ENCODE data around the gene ZNF440. TPM values are rescaled to one million over a fixed set of nuclear protein-coding genes. Genes with fewer than 3 reads are reported as not detected.
"Not testable (repeated sequence)": the region's sequence is repeated elsewhere in the genome, so short reads cannot be mapped to it uniquely, and the experiment has no call there.

Gene ZNF440
- polyA plus RNA-seq, 1 of the 3 experiments (the other 2 are of a cell fraction) = 2.0 TPM

- POLR2A ChIA-PET = no interaction called here
- H3K27ac ChIP-seq (ENCODE audit: low read depth in 2 of 2, low read length in 1 of 2) = no peak overlapping the region
- no peaks in the 10 kb centered on the region for H3K9me2 ChIP-seq
- CTCF ChIA-PET = interaction anchor here (0.6 kb wide), 1 partner anchor 59 kb away, joined by 3 read pairs; no protein-coding TSS in a partner anchor
- H3K36me3 ChIP-seq (replicated peaks in 1 of 2; ENCODE audit: control insufficient read depth in 1 of 2, insufficient read depth in 2 of 2, low read length in 1 of 2) = no peaks in the 10 kb centered on the region
- no peak overlapping the region for H2AFZ ChIP-seq (ENCODE audit: low read depth)
- 72% methylated on average over 12 of the region's 12 CpGs for WGBS (ENCODE audit: low lambda C conversion rate)
- H3K4me1 ChIP-seq (ENCODE audit: control insufficient read depth in 1 of 2, insufficient read depth in 2 of 2, low read depth in 1 of 2, low read length in 1 of 2) = no peaks in the 10 kb centered on the region
- no peak overlapping the region for H3K9ac ChIP-seq
- H3K4me2 ChIP-seq = no peak overlapping the region
- TF ChIP-seq USF1 (IDR thresholded peaks at IDR 0.05; ENCODE audit: borderline replicate concordance, low read depth) (no peak), PBX3 (IDR thresholded peaks at IDR 0.05) (no peak), JUND (IDR thresholded peaks at IDR 0.05) (no peak)
- H3K79me2 ChIP-seq (ENCODE audit: insufficient read depth) = peaks cover 6% of the 10 kb centered on the region; the same call in 1 of the 2 replicates
- H3K27me3 ChIP-seq (ENCODE audit: insufficient read depth) = no peaks in the 10 kb centered on the region
- no peaks in the 10 kb centered on the region for H3K9me3 ChIP-seq
- no peak for DNase-seq
- H3F3A ChIP-seq (replicated peaks; ENCODE audit: insufficient read depth) = no peaks in the 10 kb centered on the region
- no peak overlapping the region; a peak in 1 of 4 replicates for H3K4me3 ChIP-seq (ENCODE audit: low read depth in 2 of 2, low read length in 1 of 2)
- no peaks in the 10 kb centered on the region for H4K20me1 ChIP-seq (ENCODE audit: insufficient read depth)
Observed at GRCh38 chr19:11856596-11857250, 42.6 kb downstream of the ZNF440 start.

GRCh38 chr19:11860721-11861120 lies 46.6 kb downstream of the ZNF440 start:
- 40% methylated on average over 7 of the region's 7 CpGs for WGBS (ENCODE audit: low lambda C conversion rate)
- POLR2A ChIA-PET = no interaction called here

GRCh38 chr19:11861301-11861700 lies 47.2 kb downstream of the ZNF440 start:
- H3K4me3 ChIP-seq (ENCODE audit: low read depth in 2 of 2, low read length in 1 of 2) = no peak overlapping the region
- no peak overlapping the region for H3K9ac ChIP-seq
- H3F3A ChIP-seq (replicated peaks; ENCODE audit: insufficient read depth) = no peaks in the 10 kb centered on the region
- no peaks in the 10 kb centered on the region for H3K27me3 ChIP-seq (ENCODE audit: insufficient read depth)
- no peaks in the 10 kb centered on the region for H3K79me2 ChIP-seq (ENCODE audit: insufficient read depth)
- H3K4me1 ChIP-seq (ENCODE audit: control insufficient read depth in 1 of 2, insufficient read depth in 2 of 2, low read depth in 1 of 2, low read length in 1 of 2) = no peaks in the 10 kb centered on the region
- CTCF ChIA-PET = interaction anchor here (1.2 kb wide), 1 partner anchor 64 kb away, joined by 3 read pairs; no protein-coding TSS in a partner anchor
- 13% methylated on average over 2 of the region's 2 CpGs for WGBS (ENCODE audit: low lambda C conversion rate)
- POLR2A ChIA-PET = no interaction called here
- H3K4me2 ChIP-seq = no peak overlapping the region
- peaks cover 0 to 10% of the 10 kb centered on the region in 2 experiments for H3K36me3 ChIP-seq (replicated peaks in 1 of 2; ENCODE audit: control insufficient read depth in 1 of 2, insufficient read depth in 2 of 2, low read length in 1 of 2)
- no peaks in the 10 kb centered on the region; the same call in 1 of the 2 replicates for H3K9me3 ChIP-seq
- H4K20me1 ChIP-seq (ENCODE audit: insufficient read depth) = no peaks in the 10 kb centered on the region
- no peak for TF ChIP-seq REST (IDR thresholded peaks at IDR 0.05; ENCODE audit: low read depth, low read length)
- no peak for TF ChIP-seq FOXM1 (IDR thresholded peaks at IDR 0.05; ENCODE audit: low read depth)
- no peak for TF ChIP-seq TCF12 (IDR thresholded peaks at IDR 0.05)
- TF ChIP-seq TEAD4 (IDR thresholded peaks at IDR 0.05; ENCODE audit: borderline replicate concordance, insufficient read depth) = no peak
- no peaks in the 10 kb centered on the region for H3K9me2 ChIP-seq
- DNase-seq = no peak
- no peak overlapping the region for H3K27ac ChIP-seq (ENCODE audit: low read depth in 2 of 2, low read length in 1 of 2)
- H2AFZ ChIP-seq (ENCODE audit: low read depth) = no peak overlapping the region

More at GRCh38 chr19:11860721-11861120, 46.6 kb downstream of the ZNF440 start:
- no peak overlapping the region for H2AFZ ChIP-seq (ENCODE audit: low read depth)
- no peak overlapping the region for H3K27ac ChIP-seq (ENCODE audit: low read depth in 2 of 2, low read length in 1 of 2)
- H3K4me3 ChIP-seq (ENCODE audit: low read depth in 2 of 2, low read length in 1 of 2) = no peak overlapping the region
- H3K4me2 ChIP-seq = no peak overlapping the region
- no peaks in the 10 kb centered on the region; the same call in 1 of the 2 replicates for H3K9me3 ChIP-seq
- no peaks in the 10 kb centered on the region for H3K27me3 ChIP-seq (ENCODE audit: insufficient read depth)
- DNase-seq = no peak
- no peaks in the 10 kb centered on the region for H3K9me2 ChIP-seq
- CTCF ChIA-PET = no interaction called here
- peaks cover 0 to 4% of the 10 kb centered on the region in 2 experiments for H3K36me3 ChIP-seq (replicated peaks in 1 of 2; ENCODE audit: control insufficient read depth in 1 of 2, insufficient read depth in 2 of 2, low read length in 1 of 2)
- no peak overlapping the region for H3K9ac ChIP-seq
- TF ChIP-seq RAD21 (IDR thresholded peaks at IDR 0.05; ENCODE audit: low read length) = no peak
- no peak for TF ChIP-seq MXI1 (IDR thresholded peaks at IDR 0.05; ENCODE audit: low read depth, low read length)
- H3K4me1 ChIP-seq (ENCODE audit: control insufficient read depth in 1 of 2, insufficient read depth in 2 of 2, low read depth in 1 of 2, low read length in 1 of 2) = no peaks in the 10 kb centered on the region
- H3F3A ChIP-seq (replicated peaks; ENCODE audit: insufficient read depth) = no peaks in the 10 kb centered on the region
- 0 out of 2 replicates have a peak, but pooled peaks cover under 1% of the 10 kb centered on the region for H3K79me2 ChIP-seq (ENCODE audit: insufficient read depth)
- no peaks in the 10 kb centered on the region for H4K20me1 ChIP-seq (ENCODE audit: insufficient read depth)

GRCh38 chr19:11867766-11868165 lies 53.7 kb downstream of the ZNF440 start:
- H3K79me2 ChIP-seq (ENCODE audit: insufficient read depth); H3K4me3 ChIP-seq (ENCODE audit: low read depth in 2 of 2, low read length in 1 of 2); H3K27ac ChIP-seq (ENCODE audit: low read depth in 2 of 2, low read length in 1 of 2); CTCF ChIA-PET; H3K4me2 ChIP-seq; H2AFZ ChIP-seq (ENCODE audit: low read depth); H4K20me1 ChIP-seq (ENCODE audit: insufficient read depth); DNase-seq; H3F3A ChIP-seq (replicated peaks; ENCODE audit: insufficient read depth); H3K27me3 ChIP-seq (ENCODE audit: insufficient read depth); H3K9me2 ChIP-seq; POLR2A ChIA-PET; H3K9ac ChIP-seq; H3K4me1 ChIP-seq (ENCODE audit: control insufficient read depth in 1 of 2, insufficient read depth in 2 of 2, low read depth in 1 of 2, low read length in 1 of 2): not testable (repeated sequence)
- 71% methylated on average over 4 of the region's 4 CpGs for WGBS (ENCODE audit: low lambda C conversion rate)
- H3K36me3 ChIP-seq (replicated peaks in 1 of 2; ENCODE audit: control insufficient read depth in 1 of 2, insufficient read depth in 2 of 2, low read length in 1 of 2) = peaks cover 14 to 39% of the 10 kb centered on the region in 2 experiments
- peaks cover 14% of the 10 kb centered on the region for H3K9me3 ChIP-seq

All from SK-N-SH (cell line).